NT2/D1 (cell line): Measurements from ENCODE around the gene ZNF777.

Experiments used
- SUZ12 ChIP-seq: IDR thresholded peaks from 2 replicates; pipeline ENCODE4 v1.6.1; 2011; ENCODE audit not compliant: insufficient read length, insufficient read depth; ENCODE audit errors: extremely low read depth
- YY1 ChIP-seq: IDR thresholded peaks from 2 replicates; pipeline ENCODE4 v1.6.1; 2011; ENCODE audit not compliant: insufficient read length, insufficient read depth
- ZNF274 ChIP-seq: IDR thresholded peaks from 2 replicates; pipeline ENCODE4 v1.6.1; 2011; ENCODE audit warnings: mild to moderate bottlenecking, low read depth, low read length

DNA sequence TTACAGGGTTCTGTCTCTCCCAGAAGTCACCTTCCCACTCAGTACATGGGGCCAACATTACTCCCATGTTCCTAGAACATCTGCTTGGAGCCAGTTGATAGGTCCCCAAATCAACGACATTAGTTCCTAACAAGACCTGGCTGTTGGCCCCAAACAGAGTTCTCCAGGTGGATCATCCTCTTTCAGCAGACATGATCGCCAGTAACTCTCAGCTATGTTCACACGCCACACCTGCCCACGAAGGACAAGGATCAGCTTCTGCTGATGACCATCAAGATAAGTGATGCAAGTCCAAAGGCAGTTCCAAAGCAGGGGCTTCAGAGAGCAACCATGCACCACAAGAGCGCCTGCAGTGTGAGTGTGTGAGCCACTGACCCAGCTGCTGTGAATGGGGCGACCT is 11.0 kb downstream of the ZNF777 start:
- TF ChIP-seq YY1 (no peak), SUZ12 (no peak), ZNF274 (no peak)
